Glomerular visceral epithelial cell (primary cell): ENCODE results near the gene MYOF.

Experiments used
- DNase-seq: peaks from one replicate; pipeline ENCODE4 v3.0.0-alpha.2; 2016; ENCODE audit errors: extremely low spot score

Gene MYOF, protein sequence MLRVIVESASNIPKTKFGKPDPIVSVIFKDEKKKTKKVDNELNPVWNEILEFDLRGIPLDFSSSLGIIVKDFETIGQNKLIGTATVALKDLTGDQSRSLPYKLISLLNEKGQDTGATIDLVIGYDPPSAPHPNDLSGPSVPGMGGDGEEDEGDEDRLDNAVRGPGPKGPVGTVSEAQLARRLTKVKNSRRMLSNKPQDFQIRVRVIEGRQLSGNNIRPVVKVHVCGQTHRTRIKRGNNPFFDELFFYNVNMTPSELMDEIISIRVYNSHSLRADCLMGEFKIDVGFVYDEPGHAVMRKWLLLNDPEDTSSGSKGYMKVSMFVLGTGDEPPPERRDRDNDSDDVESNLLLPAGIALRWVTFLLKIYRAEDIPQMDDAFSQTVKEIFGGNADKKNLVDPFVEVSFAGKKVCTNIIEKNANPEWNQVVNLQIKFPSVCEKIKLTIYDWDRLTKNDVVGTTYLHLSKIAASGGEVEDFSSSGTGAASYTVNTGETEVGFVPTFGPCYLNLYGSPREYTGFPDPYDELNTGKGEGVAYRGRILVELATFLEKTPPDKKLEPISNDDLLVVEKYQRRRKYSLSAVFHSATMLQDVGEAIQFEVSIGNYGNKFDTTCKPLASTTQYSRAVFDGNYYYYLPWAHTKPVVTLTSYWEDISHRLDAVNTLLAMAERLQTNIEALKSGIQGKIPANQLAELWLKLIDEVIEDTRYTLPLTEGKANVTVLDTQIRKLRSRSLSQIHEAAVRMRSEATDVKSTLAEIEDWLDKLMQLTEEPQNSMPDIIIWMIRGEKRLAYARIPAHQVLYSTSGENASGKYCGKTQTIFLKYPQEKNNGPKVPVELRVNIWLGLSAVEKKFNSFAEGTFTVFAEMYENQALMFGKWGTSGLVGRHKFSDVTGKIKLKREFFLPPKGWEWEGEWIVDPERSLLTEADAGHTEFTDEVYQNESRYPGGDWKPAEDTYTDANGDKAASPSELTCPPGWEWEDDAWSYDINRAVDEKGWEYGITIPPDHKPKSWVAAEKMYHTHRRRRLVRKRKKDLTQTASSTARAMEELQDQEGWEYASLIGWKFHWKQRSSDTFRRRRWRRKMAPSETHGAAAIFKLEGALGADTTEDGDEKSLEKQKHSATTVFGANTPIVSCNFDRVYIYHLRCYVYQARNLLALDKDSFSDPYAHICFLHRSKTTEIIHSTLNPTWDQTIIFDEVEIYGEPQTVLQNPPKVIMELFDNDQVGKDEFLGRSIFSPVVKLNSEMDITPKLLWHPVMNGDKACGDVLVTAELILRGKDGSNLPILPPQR (N-terminal part only)

DNA sequence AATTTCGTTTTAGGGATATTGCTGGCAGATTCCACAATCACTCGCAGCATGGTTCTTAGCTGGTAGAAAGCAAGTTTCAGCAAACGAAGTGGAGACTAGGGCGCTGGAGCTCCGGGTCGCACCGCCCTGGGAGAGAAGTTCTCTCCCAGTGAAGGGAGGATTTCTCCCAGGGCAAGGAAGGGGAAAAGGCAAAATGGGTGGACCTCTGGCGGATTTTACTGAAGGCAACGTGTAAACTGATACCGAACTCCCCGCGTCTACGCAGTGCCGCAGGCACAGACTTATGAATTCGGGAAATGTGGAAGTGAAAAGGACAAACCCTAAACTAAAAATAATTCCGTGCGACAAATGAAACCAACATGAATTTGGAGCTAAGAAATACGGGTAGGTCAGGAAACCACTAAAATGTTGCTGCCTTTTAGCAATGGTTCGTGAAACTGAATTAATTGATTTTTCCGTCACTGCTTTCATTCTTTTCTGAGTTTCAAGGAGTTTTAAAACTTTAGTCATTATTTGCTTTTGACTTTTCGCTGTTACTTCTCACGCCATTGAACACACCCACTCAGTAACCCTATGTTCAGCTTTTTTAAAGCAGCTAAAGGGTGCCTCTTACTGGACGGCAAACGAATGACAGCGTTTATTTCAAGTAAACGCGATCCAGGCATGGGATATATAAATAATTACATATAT is at the start of gene MYOF:
MYOF (minus strand) TSS at position 190 of the 690 bp plus-strand sequence; CDS start at position 50, 140 bp downstream.
- peak; percentile 87 for DNase-seq

DNA sequence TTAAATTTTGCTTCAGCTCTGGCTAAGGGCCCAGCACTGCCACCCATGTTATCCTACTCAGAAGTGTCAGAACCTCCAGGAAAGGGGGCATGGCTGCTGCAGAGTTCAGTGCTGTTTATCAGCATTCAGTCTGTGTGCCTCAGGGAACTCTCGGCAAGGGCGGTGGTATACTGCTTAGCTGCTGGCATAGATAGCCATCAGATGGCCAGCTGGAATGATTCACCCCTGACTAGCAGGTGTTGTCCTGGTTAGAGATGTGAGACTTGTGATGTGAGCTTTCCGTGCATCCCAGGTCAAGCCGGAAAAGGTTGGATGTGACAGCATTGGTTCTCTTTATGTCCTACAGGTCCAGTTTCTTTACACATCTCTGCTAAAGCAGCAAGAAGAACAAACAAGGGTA is 36.4 kb upstream of the MYOF start:
- DNase-seq = no peak

DNA sequence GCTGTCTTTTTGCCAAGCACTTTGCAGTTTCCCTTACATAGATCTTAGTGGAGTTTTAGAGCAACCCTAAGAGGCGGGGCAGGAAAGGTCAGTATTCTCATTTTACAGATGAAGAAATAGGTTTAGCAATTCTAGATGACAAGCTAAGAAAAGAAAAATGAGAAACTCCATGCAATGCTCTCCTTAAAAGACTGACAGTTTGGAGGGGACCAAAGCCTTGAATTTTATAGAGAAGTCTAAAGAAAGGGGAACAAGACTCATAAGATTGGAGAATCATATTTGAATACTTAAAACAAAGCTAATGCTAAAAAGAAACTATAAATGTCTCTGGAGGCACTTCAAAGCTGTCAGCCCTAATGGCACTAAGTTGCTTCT is 33.9 kb upstream of the MYOF start:
- no peak for DNase-seq

DNA sequence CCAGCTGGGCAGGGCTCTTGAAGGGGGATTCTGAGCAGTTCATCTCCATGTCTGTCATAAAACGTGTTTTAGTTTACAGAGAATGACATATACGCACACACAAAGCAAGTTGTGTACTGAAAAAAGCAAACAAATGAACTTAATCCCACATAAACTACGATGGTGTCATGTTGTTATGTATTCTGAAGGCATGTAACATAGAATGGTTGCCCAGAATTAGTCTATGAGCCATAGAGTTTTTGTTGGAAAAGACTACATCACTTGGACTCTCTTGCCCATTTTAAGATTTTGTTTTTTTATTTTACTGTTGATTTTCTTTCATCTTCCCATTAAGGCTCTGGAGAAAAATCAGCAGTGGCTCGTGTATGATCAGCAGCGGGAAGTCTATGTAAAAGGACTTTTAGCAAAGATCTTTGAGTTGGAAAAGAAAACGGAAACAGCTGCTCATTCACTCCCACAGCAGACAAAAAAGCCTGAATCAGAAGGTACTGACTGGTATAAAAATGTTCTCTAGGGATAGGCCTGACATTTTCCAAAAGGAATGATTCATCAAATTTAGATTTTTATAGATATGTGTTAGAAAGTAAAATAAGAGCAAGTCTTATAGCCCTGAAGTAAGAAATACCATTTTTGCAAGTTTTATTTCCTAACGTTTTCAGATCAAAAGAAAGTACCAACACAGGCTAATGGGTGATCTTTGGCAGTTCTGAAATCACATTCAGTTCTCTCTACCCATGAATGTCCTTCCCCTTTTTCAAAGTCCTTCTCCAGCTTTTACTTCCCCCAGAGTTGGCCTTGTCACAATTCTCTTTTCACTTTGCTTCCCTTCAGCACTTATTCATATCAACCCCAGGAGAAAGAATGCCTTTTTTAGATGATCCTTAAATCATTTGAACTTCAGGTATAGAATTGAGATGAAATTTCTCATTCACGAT is 33.2 kb upstream of the MYOF start:
- DNase-seq = no peak

DNA sequence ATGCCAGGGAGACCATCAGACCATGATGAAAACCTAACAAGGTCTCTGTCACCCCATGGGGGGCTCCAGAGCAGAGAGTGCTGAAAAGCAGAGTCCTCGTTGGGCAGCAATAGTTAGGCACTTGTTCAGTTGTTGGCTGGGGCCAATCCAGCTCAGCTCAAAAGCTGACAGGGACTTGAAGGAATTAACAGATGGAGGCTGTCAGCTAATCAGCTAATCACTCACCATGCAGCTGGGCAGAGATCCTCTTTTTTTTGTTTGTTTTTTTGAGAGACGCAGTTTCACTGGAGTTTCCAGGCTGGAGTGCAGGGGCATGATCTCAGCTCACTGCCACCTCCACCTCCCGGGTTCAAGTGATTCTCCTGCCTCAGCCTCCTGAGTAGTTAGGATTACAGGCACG is 32.4 kb upstream of the MYOF start:
- no peak for DNase-seq

DNA sequence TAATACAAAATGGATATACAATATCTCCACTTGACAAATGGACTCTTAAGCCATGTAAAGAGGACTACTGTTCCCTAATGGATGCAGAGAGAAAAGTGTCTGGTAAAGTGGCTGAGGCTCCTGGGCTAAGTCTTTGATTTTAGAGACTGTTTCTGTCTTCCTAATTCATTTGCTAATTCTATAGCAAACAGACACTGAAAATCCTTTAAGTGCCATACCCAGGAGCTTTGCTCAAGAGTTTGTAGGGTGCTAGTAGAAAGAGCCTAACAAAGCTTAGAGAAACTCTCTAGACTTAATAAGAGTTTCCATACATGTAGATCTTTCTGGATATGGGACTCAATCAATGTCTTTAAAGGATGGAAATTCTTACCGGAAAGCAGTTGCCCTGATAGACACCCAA is 31.0 kb upstream of the MYOF start:
- DNase-seq = no peak

DNA sequence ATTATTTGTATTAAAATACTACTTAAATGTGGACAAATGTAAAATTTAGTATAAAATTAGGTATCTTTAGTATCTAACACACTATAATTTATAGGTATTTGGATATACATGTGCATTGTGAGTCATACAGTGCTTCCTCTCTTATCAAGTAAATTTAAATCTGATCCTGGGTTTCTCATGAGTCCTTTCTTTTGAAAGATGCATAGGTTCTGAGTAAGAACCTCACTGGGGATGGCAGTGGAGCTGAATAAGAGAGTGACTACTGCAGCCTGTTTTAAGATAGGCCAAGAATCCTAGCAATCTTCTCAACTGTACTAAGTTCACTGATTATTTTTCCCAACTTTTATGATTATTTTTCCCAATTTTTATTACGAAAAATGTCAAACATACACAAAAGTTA is 30.4 kb upstream of the MYOF start:
- DNase-seq = no peak

DNA sequence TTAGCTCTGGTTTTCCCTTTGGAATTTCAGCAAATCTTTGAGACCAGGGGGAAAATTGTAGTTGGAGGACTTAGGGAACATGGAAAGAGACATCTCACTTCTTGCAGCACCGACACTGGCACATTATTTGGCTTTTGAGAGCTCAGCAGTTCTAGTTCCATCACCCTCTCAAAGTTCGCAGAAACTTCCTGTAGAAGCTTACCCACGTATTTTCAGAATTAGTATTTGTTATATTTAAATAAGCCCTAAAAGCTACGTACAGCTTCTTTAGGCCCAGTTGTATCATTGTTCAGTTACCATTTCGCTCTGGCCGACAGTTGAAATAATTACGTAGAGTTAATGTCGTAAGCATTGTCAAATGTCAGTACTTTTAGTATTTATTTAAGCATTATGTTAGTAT is 27.7 kb upstream of the MYOF start:
- DNase-seq = no peak

DNA sequence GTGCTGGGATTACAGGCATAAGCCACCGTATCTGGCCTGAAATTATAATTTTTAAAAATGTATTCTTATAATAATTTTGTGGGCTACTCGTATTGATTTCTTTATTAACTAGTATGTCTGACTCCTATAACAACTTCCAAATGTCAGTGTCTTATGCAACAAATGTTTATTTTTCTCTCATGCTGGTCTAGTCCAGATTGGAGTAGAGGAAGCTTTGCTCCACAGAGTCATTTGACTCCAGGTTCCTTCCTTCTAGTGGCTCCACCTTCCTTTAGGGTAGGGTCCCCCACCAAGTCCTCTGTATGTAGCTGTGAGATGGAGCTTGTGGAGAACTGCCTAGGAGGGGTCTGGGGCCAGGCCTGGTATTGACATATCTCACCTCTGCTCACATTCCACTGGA is 22.9 kb upstream of the MYOF start:
- no peak for DNase-seq

DNA sequence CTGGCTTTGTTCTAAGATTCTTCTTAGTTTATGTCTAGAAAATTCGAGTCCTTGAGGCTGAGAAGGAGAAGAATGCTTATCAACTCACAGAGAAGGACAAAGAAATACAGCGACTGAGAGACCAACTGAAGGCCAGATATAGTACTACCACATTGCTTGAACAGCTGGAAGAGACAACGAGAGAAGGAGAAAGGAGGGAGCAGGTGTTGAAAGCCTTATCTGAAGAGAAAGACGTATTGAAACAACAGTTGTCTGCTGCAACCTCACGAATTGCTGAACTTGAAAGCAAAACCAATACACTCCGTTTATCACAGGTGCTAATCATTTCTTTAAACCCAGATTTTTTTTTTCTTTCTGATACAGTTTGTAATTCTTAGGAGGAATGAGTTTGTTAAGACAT is 20.9 kb upstream of the MYOF start:
- no peak for DNase-seq

DNA sequence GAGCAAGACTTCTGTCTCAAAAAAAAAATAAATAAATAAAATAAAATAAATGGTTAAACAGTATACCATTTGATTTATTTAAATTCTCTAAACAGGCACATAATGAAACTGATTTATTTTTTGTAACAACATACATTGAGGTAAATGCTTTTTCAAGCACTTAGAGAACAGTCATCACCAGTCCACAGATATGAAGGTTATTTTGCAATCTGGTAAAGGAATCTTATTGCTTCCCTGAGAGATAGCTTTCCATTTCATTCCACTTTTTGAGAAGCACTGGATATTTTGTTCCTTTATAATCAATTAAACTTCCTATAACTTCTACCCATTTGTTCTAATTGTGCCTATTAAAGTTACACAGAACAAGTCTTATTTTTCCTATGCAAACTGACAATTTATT is 19.5 kb upstream of the MYOF start:
- DNase-seq = no peak

DNA sequence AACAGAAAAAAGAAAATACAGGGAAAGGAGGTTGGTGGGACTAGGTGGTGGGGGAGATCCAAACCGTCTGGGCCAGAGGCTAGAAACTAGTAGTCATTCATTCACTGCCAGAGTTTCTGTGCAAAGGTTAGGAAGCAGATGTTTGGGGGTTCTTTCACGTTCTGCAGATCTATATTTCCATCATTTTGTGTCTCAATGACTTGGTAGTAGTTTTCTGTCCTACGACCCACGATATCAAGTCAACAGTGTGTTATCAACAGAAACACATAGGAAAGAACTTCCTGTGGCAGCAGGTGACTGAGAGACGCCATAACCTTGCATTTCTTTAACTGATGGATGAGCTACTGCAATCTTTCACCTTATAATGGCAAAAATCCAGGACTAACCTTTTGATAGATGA is 16.0 kb upstream of the MYOF start:
- no peak for DNase-seq

DNA sequence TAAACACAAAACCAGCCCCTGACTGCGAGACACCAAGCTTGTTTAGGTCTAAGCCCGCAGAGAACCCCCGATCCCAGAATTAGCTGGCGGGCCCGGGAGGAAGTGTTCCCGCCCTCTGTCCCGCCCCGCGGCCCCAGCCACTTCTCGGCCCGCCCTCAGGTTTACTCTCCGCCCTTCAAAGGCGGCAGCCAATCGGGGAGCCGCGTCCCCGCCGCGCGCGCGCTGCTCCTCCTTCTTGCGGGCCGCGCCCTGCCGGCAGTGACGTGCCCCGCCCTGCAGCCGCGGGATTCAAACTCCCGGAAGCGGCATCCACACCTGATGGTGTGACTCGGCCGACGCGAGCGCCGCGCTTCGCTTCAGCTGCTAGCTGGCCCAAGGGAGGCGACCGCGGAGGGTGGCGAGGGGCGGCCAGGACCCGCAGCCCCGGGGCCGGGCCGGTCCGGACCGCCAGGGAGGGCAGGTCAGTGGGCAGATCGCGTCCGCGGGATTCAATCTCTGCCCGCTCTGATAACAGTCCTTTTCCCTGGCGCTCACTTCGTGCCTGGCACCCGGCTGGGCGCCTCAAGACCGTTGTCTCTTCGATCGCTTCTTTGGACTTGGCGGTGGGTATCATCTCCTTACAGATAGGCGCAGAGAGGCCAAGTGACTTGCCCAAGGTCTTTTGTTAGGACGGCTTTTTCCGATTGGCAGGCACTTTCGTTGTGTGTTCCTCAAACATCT is 14.3 kb upstream of the MYOF start, which contains the start of gene CEP55:
CEP55 (plus strand) TSS at position 291 of the 720 bp plus-strand sequence. CDS start 3,440 bp downstream, outside the sequence.
- DNase-seq = peak; percentile 97

DNA sequence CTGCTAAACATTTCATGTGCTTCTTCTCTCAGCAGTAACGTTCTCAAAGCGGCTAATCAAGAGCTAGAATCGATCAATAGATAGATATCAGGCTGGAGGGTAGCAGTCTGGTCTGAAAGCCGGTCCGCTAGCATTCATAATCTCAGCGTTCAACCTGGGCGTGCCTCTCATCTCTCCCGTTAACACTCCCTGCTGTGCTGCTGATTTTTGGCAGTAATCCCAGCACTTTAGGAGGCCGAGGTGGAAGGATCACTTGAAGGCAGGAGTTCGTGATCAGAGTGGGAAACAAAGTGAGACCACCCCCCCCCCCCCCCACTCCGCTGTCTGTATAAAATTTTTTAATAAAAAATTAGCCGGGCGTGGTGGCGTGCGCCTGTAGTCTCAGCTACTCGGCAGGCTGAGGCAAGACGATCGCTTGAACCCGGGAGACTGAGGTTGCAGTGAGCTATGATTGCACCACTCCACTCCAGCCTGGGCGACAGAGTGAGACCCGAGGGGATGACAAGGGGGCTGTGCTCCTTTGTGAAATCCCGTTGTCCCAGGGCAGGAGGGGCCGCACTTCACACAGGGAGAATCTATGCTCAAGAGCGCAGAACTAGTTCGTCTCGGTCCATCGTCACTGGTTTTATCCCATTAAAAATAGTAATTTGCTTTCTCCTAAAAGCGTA is 13.7 kb upstream of the MYOF start:
- DNase-seq = peak; percentile 48

DNA sequence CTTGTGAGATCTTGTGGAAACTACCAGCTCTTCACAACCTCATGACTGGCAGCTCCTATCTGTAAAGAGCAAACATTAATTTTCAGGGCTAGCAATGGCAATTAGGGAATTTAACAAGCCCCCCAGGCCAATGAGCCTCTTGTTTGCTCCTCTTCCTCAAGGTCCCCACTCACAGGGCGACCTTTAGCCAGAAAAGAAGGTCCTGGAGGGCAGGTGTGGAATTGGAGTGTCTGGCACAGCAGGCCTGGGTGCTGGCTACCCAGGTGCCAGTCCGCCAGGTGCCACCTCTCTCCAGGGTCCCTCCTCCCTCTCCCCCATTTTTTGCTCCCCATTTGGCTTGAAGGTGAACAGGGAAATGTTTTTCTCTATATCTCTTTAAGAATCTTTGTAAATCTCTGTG is 12.4 kb upstream of the MYOF start:
- DNase-seq = no peak

DNA sequence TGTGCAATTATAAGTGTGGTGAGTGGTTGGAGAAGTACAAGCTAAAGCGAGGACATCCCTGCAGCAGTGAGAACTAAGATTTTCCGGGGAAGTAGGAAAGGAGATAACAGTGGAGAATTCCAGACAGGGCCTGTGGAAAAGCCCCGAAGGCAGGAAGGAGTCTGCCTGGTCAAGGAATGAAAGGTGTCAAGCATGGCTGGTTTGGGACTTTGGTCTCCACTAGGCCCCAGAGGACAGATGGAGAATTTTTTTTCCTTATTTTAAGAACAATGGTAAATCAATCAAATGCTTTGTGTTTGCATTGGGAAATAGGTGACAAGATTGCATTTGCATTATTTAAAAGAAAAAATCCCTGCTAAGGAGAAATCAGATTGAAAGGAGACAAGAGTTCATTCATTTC is 11.0 kb upstream of the MYOF start:
- DNase-seq = peak; percentile 37

DNA sequence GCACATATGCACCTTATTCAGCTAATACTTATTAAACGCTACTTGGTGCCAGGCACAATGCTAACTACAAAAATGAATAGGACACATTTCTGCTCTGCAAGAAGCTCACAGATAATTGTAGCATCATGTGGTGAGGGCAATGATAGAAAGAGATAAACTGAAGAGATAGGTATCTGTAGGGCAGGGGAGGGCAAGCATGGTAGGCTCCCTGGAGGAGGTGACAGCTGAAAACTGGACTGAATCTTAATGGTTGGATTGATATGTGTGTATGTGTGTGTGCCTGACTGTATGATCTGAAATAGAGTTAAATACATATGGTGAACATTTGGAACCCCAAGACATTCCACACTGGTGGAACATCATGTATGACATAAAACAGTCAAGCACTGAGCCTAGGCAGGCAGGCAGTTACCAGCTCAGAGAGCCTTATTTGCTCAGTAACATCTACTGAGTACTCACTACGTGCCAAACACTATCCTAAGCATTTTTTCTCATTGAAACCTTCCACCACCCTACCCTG is 9.5 kb upstream of the MYOF start:
- no peak for DNase-seq

DNA sequence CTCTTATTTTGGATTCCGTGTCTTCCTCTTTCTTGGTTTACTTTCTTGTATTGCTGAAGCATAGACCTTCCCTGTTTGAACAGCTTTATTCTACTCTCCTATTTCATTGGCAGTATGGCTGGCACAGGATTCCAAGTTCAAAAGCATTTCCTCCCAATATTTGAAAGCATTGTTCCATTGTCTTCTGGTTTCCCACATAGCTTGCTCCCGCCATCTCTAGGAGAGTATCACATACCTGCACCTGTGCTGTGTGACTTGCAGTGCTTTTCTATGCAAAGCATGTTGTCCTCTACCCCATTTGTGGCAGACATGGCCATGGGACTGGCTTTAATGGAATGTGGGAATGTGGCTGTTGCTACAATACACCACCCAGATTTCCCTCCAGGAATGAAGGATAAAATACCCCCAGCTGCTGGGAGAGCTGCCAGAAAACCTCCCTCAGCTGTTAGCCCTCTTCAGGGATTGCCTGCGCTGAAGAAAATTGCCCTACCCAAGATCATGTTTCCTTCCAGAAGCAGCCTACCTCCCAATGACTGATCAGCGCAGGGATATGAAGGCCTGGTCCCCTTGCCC is 6.9 kb upstream of the MYOF start:
- no peak for DNase-seq

DNA sequence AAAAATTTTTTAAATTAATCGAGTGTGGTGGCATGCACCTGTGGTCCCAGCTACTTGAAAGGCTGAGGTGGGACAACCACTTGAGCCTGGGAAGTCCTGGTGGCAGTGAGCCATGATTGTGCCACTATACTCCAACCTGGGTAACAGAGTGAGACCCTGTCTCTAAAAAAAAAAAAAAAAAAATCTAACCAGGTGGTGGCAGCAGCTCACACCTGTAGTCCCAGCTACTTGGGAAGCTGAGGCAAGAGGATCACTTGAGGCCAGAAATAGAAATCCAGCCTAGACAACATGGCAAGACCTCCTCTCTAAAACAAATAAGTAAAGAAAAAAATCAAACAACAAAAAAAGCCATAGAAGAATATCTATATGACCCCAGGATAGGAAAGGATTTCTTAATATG is 3.6 kb upstream of the MYOF start:
- no peak for DNase-seq
